ENCODE measurements around the gene CHL1.

- TF ChIP-seq CTCF (IDR thresholded peaks at IDR 0.05; ENCODE audit: low read length): no peak
- no peak for TF ChIP-seq EZH2 (IDR thresholded peaks at IDR 0.05; ENCODE audit: borderline replicate concordance, low read length)
These were observed 239.5 kb downstream of the CHL1 start for GRCh38 chr3:436053-436452.
